Stimulated activated CD8-positive, alpha-beta memory T cell treated with anti-CD3 and anti-CD28 coated beads, Interleukin-15, amount 100 ng/mL, for 1 hour (primary cell): ENCODE data around the gene POLN.
"Not testable (repeated sequence)": the region's sequence is repeated elsewhere in the genome, so short reads cannot be mapped to it uniquely, and the experiment has no call there.

Experiments
- DNase-seq: peaks from one replicate; pipeline ENCODE4 v3.0.0-alpha.2; 2020; ENCODE audit warnings: low read depth

The POLN gene

DNA sequence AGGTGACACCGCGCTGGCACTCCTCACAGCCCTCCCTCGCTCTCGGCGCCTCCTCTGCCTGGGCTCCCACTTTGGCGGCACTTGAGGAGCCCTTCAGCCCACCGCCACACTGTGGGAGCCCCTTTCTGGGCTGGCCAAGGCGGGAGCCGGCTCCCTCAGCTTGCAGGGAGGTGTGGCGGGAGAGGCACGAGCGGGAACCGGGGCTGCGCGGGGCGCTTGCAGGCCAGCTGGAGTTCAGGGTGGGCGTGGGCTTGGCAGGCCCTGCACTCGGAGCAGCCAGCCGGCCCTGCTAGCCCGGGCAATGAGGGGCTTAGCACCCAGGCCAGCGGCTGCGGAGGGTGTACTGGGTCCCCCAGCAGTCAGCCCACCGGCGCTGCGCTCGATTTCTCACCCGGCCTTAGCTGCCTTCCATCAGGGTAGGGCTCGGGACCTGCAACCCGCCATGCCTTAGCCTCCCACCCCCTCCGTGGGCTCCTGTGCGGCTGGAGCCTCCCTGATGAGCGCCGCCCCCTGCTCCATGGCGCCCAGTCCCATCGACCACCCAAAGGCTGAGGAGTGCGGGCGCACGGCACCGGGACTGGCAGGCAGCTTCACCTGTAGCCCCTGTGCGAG lies 80.7 kb downstream of the POLN start:
- DNase-seq: not testable (repeated sequence)

GRCh38 chr4:2159931-2160330 lies 82.0 kb downstream of the POLN start:
- DNase-seq: no peak

DNA sequence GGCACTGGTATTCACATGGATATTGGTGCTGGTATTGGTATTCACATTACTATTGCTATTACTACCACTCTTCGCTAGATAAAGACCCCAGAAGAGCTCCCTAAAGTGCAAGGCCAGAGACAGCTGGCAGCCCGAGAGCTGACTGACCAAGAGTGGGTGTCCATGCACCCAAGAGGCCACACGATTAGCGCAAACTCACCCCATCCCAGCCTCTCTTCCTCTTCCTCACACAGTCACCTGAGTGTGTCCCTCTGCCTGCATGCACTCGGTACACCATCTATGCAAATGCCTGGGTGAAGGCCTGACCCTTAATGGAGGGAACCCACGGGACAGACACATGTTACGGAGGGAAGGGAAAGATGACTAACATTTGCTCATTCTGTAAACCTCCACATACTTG lies 86.7 kb downstream of the POLN start:
- DNase-seq: no peak

- DNase-seq: no peak
These were observed 87.6 kb downstream of the POLN start for GRCh38 chr4:2154215-2154740.

DNA sequence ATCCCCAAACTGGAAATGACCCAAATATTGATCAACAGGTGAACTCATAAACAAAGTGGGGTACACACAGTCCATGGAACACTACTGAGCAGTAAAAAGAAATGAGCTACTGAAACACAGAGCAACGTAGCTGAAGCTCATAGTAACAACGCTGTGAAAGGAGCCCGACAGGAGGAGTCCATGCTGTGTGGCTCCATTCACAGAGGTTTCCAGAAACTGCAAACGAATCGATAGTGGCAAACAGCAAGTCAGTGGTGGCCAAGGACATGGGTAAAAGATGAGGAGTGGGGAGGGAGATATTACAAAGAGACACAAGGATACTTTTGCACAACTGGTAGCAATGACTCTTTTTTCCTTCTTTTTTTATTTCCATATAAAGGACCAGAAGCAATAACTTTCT lies 90.4 kb downstream of the POLN start:
- no peak for DNase-seq

DNA sequence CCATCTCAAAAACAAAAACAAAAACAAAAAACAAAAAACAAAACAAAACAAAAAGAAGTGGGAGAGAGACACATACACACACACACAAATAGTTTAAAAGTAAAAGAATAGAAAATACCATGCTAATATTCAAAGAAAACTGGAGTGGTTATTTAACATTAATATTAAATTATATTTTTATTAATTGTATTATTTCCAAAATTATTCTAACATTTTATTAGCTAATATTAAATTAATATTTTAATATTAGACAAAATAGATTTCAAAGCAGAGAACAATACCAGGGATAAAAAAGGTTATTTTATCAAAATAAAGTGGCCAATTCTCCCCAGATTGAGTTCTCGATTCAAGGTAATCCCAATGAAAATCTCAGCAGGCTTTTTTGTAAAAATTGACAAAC lies 91.8 kb downstream of the POLN start:
- no peak for DNase-seq

- DNase-seq: no peak
These were observed 99.1 kb downstream of the POLN start for GRCh38 chr4:2142630-2143427.

GRCh38 chr4:2141762-2142451 lies 100.0 kb downstream of the POLN start:
- DNase-seq: no peak

DNA sequence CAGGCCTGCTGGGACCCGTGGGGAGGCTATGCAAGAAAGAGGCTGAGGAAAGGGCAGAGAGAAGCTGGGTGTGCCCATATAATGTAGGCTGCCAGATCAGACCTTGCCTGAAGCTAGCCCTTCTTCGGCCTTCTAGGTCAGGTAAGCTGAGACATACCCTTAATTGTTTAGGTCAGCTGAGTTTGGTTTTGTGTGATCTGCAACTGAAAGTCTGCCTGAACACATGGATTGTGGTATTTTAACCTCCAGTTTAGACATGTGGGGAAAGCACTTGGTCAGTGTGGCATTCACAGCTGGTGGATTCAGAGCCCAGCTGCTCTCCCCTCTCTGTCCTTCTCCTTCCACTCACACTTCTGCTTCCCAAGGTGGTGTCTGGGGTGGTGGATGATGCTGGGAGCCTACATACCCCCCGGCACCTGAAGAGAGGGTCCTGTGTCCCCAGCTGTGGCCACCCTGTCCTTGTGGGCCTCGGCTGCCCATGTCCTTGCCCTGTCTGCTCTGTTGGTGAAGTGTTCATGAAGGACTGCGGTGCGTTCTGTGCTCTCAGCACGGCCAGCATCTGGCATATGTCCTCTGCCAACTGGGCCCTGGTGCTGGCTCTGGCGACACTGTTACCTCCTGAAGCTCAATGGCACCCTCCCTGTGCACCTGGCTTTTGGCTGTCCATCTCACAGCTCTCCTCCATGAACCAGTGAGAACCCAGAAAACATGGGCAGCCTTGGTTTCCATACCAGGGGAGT lies 100.7 kb downstream of the POLN start:
- DNase-seq: no peak

GRCh38 chr4:2138846-2139500 lies 102.9 kb downstream of the POLN start:
- DNase-seq: no peak

DNA sequence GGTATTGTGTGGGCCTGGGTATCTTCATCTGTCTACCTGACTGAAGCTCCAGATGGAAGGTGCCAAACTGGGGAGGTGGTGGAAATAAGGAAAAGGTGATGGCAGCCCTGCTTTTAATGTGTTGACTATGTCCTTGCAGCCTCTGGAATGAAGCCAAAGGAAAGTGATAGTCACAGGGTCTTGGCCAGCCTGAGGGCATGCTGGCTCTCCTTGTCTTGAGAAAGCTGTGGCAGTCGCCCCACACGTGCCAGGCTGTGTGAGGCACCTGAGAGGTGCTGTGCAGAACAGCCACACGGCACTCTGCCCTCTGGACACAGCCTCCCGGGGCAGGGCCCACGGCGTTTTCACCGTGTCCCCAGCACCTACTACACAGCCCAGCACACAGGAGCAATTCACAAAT lies 105.2 kb downstream of the POLN start:
- no peak for DNase-seq

DNA sequence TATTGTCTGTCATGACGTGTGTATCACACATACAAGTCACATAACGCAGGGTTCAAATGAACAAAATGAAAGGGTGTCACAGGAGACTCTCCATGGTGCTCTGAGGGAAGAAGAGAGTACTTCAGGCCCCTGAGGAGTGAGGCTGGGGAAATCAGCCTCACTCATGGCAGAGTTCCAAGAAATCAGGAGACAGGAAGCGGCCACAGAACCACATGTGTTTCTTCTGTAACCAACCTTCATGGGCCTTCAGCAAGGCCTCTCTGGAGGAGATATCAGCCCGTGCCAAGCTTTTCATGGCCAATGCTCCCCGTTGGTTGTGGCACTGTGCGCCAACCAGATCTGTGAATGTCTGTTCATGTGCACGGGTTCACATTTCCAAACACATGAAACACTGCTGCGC lies 106.8 kb downstream of the POLN start:
- no peak for DNase-seq

DNA sequence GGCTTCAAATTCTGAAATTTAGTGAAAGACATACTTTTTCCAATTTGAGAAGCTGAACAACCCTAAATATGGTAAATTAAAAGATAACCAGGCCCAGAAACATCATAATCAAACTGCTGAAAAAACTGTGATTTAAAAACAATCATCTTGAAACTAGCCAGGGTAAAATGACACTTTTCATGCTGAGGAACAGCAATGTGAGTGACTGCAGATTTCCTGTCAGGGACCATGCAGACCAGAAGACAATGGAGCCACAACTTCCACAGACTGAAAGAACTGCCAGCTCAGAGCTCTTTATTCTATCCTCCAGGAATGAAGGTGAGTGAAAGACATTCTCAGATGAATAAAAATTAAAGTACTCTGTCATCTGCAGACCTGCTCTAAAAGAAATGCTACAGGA lies 109.5 kb downstream of the POLN start:
- no peak for DNase-seq

DNA sequence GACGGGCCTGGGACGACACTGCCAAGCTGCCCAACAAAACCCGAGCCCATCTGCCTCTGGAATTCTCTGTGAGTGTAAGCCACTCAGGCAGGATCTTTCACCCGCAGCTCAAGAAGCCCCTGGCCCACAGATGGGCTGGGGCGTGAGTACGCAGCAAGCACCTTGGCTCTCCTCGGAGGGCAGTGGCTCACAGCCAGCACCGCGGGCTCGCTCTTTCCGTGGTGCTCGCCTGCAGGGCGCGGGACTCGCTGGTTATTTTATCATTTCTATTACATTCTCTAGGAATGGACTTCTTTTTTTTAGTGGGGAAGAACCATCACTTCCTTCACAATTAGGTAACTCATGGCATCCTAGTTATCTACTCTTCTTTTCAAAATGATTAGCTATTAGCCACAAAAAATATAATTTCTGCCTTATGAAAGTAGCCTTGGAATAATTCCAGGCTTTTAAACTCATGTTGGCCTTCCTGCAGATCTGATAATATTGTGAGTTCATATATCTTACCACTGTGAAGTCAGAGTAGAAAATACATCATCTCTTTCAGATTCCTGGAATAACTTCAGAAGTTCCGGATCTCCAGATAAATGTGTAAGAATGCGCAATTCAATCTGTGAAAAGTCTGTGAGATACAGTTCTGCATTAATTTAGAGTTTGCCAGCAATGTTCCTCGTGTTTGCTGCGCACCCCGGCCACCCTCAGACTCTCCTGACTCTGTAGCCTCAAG lies 114.2 kb downstream of the POLN start:
- DNase-seq: no peak

DNA sequence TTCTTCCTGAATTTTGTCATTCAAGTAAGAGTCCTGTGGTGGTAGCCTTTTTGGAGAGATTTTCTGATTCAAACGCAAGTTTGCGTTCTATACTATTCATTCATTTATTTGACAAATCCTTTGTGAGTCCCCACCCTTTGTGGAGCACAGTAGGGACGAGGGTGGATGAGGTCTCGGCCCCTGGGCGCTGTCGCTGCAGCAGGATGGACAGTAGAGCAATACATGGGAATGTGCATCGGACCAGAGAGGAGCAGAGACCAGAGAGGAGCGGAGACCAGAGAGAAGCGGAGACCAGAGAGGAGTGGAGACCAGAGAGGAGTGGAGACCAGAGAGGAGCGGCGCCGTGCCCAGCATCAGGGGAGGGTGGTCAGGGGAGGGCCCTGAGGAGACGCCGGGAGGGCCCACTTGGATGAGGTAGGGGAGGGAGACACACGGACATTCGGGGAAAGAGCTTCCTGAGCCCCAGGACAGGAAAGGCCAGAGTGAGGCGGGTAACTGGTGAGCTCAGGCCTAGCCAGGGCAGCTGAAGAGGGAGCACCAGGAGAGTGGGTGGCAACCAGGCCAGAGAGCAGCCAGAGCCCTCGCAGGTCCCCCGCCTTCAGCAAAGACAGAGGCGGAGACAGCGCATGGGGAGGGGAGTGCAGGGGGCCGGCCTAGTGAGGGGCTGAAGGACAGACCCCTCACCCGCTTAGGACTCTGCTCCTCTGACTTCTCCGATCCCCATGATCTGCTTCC lies 115.4 kb downstream of the POLN start:
- DNase-seq: no peak

DNA sequence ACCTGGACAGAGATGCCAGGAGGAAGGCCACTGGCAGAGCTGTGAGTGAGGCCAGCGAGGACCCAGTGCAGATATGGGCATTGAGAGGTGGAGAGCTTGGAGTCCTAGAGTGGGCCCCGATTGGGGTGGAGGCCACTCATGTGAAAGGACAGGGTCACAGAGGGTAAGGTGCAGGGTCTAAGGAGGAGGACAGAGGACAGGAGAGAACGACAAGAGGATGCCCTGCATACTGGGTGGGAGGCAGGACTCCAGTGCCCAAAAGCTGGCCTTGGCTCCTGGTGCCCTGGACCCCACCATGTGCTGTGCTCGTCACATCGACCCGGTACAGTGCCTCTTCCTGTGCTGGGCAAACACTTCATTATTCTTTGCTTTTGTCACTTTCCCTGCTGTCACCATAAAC lies 116.1 kb downstream of the POLN start:
- no peak for DNase-seq

DNA sequence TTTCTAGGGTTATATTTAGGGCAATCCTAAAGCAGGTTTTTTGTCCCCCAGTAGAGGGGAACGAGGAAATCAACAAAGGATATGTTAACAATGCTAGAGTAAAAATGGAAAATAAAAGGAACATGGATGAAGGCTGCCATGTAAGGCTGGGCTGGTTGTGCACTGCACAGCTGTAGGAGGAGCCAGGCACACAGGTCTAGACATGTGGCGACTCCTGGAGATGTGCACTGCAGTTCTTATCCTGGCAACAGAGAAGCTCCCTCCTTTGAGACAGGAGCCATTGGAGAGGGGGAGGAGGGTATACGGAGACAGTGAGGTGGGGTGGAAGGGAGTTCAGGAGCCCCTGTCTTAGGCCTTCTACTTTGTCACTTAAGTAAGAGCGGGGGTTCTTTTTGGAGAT lies 116.9 kb downstream of the POLN start:
- no peak for DNase-seq

- no peak for DNase-seq
These were observed 125.1 kb downstream of the POLN start for GRCh38 chr4:2116687-2117400.

DNA sequence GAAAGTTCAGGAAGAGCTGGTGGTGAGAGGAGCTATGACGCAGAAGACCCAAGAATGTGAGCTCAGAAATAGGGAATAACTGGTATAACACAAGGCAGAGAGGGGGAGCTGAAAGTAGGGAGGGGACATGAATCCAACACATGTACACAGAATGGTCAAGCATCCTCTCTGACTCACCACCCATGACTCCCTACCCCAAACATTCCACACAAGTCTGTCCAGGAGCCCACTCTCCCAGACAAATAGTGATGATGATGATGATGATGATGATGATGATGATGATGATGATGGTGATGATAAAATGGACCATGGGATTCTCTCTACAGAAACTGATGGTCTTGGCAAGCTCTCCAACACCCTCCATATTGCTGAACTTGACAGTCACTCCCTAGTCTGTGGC lies 136.4 kb downstream of the POLN start:
- DNase-seq: no peak
